Smooth muscle cell (in vitro differentiated cells): Measurements from ENCODE around the gene TAP2. TPM values are rescaled to one million over a fixed set of nuclear protein-coding genes. Genes with fewer than 3 reads are reported as not detected.

Source experiments
- DNase-seq: peaks from one replicate; lab custom pipeline; 2025; ENCODE audit not compliant: unreplicated experiment; lab: John Stamatoyannopoulos, UW
- H2AFZ ChIP-seq: fragments of 200-600 bp; sonication (generic); 2 replicates; pipeline ENCODE4 v1.6.0; 2016; ENCODE audit warnings: antibody characterized with exemption, low read depth, mild to moderate bottlenecking
- H3F3A ChIP-seq: fragments of 200-600 bp; sonication (generic); 2 replicates; pipeline ENCODE4 v1.6.0; 2017; ENCODE audit warnings: antibody characterized with exemption, low read depth
- H3K27ac ChIP-seq: fragments of 200-600 bp; sonication (generic); 2 replicates; pipeline ENCODE4 v1.5.1; 2016; ENCODE audit warnings: low read depth, mild to moderate bottlenecking
- H3K27me3 ChIP-seq: fragments of 200-600 bp; sonication (generic); 2 replicates; pipeline ENCODE4 v1.6.1; 2016; ENCODE audit warnings: low read depth, mild to moderate bottlenecking
- H3K36me3 ChIP-seq: fragments of 200-600 bp; sonication (generic); 2 replicates; pipeline ENCODE4 v1.5.1; 2016; ENCODE audit warnings: low read depth
- H3K4me1 ChIP-seq: fragments of 200-600 bp; sonication (generic); 2 replicates; pipeline ENCODE4 v1.5.1; 2016; ENCODE audit warnings: low read depth
- H3K4me2 ChIP-seq: fragments of 200-600 bp; sonication (generic); 2 replicates; pipeline ENCODE4 v1.6.0; 2016; ENCODE audit warnings: mild to moderate bottlenecking
- H3K4me3 ChIP-seq: fragments of 200-600 bp; sonication (generic); 2 replicates; pipeline ENCODE4 v1.5.1; 2016; ENCODE audit warnings: mild to moderate bottlenecking
- H3K79me2 ChIP-seq: fragments of 200-600 bp; sonication (generic); 2 replicates; pipeline ENCODE4 v1.6.0; 2016; ENCODE audit warnings: low read depth, mild to moderate bottlenecking
- H3K9ac ChIP-seq: fragments of 200-600 bp; sonication (generic); 2 replicates; pipeline ENCODE4 v1.6.0; 2016; ENCODE audit warnings: low read depth
- H3K9me3 ChIP-seq: fragments of 200-600 bp; sonication (generic); replicated peaks from 2 replicates; pipeline ENCODE4 v1.5.1; 2016; ENCODE audit warnings: low read depth
- H4K20me1 ChIP-seq: fragments of 200-600 bp; sonication (generic); 2 replicates; pipeline ENCODE4 v1.6.0; 2016; ENCODE audit warnings: low read depth
- WGBS: methylation state at CpG from one replicate; pipeline ENCODE4 v1.1.7; 2016; ENCODE audit warnings: low lambda C conversion rate; 5-methylcytosine and 5-hydroxymethylcytosine counted together
- polyA plus RNA-seq: library from polyadenylated mRNA; unstranded; fragments of >200 nt; fragmentation: Nextera tagmentation; extraction: Ambion mirVana; gene quantifications from 2 replicates; pipeline ENCODE4 v1.2.1, GENCODE V29; 2016
- total RNA-seq: library from RNA; depleted of rRNA; stranded (reverse); fragments of >200 nt; gene quantifications from 2 replicates; pipeline ENCODE4 v1.2.3, GENCODE V29; 2014
- TF ChIP-seq, protein P1 (sequence below): fragments of 200-600 bp; sonication (generic); IDR thresholded peaks from 2 replicates; pipeline ENCODE4 v1.5.1; 2017; ENCODE audit warnings: borderline replicate concordance, mild to moderate bottlenecking, antibody characterized with exemption; ENCODE audit not compliant: insufficient read depth, poor library complexity, severe bottlenecking

Gene TAP2
- total and polyA plus RNA-seq, 2 experiments from 2014 or later = 0.40 to 6.1 TPM

DNA sequence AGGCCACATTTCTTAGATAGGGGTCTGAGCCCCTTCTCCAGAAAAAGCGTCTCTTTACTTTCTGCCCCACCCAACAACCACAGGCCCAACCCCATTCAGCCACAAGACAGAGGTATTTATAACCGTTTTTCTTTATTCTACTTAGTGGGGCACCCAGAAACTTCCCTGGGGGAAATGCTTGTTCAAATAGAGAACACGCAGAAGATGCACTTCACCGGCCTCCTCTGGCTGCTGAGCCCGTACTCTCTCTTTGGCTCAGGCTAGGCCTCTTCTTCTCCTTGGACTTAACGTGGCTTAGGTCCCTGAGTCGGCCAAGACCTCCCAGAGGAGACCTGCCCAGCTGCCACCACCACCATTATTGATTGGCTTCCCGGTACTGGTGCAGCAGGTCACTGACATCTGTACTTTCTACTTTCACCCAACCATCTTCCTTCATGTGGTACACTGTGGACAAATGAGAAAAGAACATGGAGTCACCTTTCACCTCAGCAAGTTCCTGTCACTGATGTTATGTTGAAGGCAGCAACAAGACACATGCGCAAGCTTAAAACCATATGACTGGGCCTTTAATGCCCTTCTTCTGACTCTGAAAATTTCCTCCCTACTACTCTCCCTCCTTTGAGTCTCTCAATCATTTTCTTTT is 2.2 kb upstream of the TAP2 start:
- no peaks in the 10 kb centered on the region for H3K9me3 ChIP-seq
- no peak overlapping the region for H2AFZ ChIP-seq
- H3K36me3 ChIP-seq = no peaks in the 10 kb centered on the region
- no peak overlapping the region for H3K27ac ChIP-seq
- H3K79me2 ChIP-seq = no peaks in the 10 kb centered on the region
- H3K4me2 ChIP-seq = no peak overlapping the region
- no peaks in the 10 kb centered on the region for H3F3A ChIP-seq
- H3K4me1 ChIP-seq = no peaks in the 10 kb centered on the region
- TF ChIP-seq, protein P1, sequence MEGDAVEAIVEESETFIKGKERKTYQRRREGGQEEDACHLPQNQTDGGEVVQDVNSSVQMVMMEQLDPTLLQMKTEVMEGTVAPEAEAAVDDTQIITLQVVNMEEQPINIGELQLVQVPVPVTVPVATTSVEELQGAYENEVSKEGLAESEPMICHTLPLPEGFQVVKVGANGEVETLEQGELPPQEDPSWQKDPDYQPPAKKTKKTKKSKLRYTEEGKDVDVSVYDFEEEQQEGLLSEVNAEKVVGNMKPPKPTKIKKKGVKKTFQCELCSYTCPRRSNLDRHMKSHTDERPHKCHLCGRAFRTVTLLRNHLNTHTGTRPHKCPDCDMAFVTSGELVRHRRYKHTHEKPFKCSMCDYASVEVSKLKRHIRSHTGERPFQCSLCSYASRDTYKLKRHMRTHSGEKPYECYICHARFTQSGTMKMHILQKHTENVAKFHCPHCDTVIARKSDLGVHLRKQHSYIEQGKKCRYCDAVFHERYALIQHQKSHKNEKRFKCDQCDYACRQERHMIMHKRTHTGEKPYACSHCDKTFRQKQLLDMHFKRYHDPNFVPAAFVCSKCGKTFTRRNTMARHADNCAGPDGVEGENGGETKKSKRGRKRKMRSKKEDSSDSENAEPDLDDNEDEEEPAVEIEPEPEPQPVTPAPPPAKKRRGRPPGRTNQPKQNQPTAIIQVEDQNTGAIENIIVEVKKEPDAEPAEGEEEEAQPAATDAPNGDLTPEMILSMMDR = no peak
- no peak overlapping the region for H3K4me3 ChIP-seq
- no peak for DNase-seq
- H3K27me3 ChIP-seq = peaks cover 34% of the 10 kb centered on the region
- H3K9ac ChIP-seq = no peak overlapping the region
- H4K20me1 ChIP-seq = no peaks in the 10 kb centered on the region
- WGBS = 93% methylated on average over 9 of the region's 9 CpGs

DNA sequence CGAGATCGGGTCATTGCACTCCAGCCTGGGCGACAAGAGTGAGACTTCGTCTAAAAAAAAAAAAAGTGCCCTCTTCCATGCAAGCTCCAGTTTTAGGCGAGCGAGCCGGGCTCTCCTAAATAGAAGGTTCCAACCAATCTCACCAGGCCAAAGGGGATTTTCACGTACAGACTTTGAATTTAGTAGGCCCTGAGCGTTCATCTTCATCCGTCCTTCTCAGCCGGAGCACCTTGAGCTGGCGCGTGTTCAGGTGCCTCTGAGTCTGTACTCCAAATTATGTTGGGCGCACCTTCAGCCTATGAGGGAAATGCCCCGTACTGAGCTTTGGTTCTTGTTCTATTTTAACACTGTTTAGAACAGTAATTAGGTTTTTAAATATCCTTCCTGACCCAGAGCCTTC is 817 bp upstream of the TAP2 start:
- no peak overlapping the region for H3K4me3 ChIP-seq
- no peaks in the 10 kb centered on the region for H3K9me3 ChIP-seq
- H3K27me3 ChIP-seq = peaks cover 23% of the 10 kb centered on the region
- H3F3A ChIP-seq = no peaks in the 10 kb centered on the region
- 86% methylated on average over 15 of the region's 15 CpGs for WGBS
- H3K79me2 ChIP-seq = no peaks in the 10 kb centered on the region
- no peaks in the 10 kb centered on the region for H4K20me1 ChIP-seq
- H3K4me1 ChIP-seq = no peaks in the 10 kb centered on the region
- no peaks in the 10 kb centered on the region for H3K36me3 ChIP-seq
- H3K9ac ChIP-seq = no peak overlapping the region
- H3K4me2 ChIP-seq = no peak overlapping the region
- H2AFZ ChIP-seq = no peak overlapping the region
- TF ChIP-seq, protein P1 = no peak
- DNase-seq = no peak
- H3K27ac ChIP-seq = no peak overlapping the region

DNA sequence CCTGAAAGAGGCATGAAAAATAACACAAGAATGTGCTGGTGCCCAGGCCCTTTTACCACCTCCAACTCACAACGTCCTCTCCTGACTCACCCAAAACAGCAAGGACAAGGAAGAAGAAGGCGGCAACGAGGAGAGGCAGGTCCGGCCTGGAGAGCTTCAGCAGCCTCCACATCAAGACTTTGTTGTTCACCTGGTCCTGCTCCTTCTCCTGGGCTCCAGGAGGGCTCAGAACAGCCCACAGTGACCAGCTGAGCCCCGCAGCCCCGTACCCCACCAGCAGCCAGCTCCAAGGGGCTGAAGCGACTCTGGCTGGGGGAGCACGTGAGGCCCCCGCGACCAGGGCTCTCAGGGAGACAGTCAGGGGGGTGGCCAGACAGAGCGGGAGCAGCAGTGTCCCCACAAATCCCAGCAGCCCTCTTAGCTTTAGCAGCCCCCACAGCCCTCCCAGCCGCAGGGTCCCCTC is 857 bp downstream of the TAP2 start:
- DNase-seq = no peak
- TF ChIP-seq, protein P1 = no peak
- no peaks in the 10 kb centered on the region for H4K20me1 ChIP-seq
- no peaks in the 10 kb centered on the region for H3F3A ChIP-seq
- H3K9me3 ChIP-seq = no peaks in the 10 kb centered on the region
- peak overlapping the region; percentile 95 for H3K4me3 ChIP-seq
- peak overlapping the region; percentile 81 for H2AFZ ChIP-seq
- H3K79me2 ChIP-seq = no peaks in the 10 kb centered on the region
- peak overlapping the region; percentile 90 for H3K4me2 ChIP-seq
- no peak overlapping the region for H3K9ac ChIP-seq
- H3K27ac ChIP-seq = peak overlapping the region; percentile 74
- WGBS = 44% methylated on average over 12 of the region's 12 CpGs
- peaks cover 9% of the 10 kb centered on the region for H3K27me3 ChIP-seq
- H3K4me1 ChIP-seq = no peaks in the 10 kb centered on the region
- no peaks in the 10 kb centered on the region for H3K36me3 ChIP-seq

DNA sequence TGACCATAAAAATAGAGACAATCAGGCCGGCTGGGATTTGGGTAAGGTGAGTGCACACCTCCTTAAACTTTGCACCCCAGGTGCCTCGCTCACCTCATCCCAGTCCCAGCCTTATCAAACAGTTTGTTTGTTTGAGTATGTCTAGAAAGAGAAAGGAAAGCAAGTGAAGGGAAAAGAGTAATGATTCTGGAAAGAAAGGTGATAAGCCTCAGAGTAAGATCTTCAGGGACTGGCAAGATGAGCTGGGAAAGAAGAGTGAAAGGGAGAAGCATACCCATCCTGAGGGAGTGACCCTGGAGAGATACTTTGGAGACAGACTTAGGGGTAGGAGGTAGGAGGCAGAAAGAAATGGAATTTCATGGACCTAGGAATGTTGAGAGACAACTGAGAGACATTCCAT is 1.7 kb downstream of the TAP2 start:
- Histone ChIP-seq H3K4me3 (no peak overlapping the region), H3K79me2 (no peaks in the 10 kb centered on the region), H4K20me1 (no peaks in the 10 kb centered on the region), H3K9me3 (no peaks in the 10 kb centered on the region), H3K27ac (no peak overlapping the region), H3K36me3 (no peaks in the 10 kb centered on the region), H3K4me2 (no peak overlapping the region), H2AFZ (no peak overlapping the region), H3F3A (no peaks in the 10 kb centered on the region), H3K9ac (no peak overlapping the region), H3K27me3 (peaks cover under 1% of the 10 kb centered on the region), H3K4me1 (no peaks in the 10 kb centered on the region)
- TF ChIP-seq, protein P1 = no peak
- DNase-seq = no peak
- 94% methylated on average over 2 of the region's 2 CpGs for WGBS
